ENCODE results near the gene KCNQ2. TPM values are rescaled to one million over a fixed set of nuclear protein-coding genes. Genes with fewer than 3 reads are reported as not detected.
A peak's percentile ranks its signal among the peaks of the same experiment; 100 is the strongest.

The KCNQ2 gene
- total RNA-seq, 2 donors from 2014 or later, result 1.8 to 3.0 TPM

DNA sequence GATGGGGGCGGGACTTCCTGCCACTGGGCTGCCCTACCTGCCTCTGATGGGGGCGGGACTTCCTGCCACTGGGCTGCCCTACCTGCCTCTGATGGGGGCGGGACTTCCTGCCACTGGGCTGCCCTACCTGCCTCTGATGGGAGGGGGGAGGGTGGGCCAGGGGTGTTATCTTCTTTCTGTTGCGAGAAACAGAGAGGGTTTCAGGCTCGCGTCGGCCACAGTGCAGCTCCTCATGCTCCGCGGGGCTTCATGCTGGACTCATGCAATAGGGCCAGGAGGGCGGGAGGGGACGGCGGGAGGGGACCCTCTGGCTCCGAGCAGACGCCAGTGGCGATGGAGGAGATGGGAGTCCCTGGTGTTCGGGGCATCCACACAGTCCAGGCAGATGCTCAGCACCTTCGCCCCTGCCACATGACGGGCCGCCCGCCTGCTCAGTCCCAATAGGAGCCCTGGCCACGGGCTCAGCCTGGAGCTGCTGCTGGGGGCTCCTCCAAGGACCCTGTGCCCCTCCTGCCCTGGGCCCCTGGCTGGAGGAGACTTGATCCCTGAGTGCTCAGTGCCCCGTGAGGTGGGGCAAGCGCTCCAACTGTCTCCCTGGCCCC lies 62.5 kb downstream of the KCNQ2 start:
- H3K4me1 ChIP-seq, result no peaks in the 10 kb centered on the region
- TF ChIP-seq POLR2A (IDR thresholded peaks at IDR 0.05), result no peak
- TF ChIP-seq, protein P1, sequence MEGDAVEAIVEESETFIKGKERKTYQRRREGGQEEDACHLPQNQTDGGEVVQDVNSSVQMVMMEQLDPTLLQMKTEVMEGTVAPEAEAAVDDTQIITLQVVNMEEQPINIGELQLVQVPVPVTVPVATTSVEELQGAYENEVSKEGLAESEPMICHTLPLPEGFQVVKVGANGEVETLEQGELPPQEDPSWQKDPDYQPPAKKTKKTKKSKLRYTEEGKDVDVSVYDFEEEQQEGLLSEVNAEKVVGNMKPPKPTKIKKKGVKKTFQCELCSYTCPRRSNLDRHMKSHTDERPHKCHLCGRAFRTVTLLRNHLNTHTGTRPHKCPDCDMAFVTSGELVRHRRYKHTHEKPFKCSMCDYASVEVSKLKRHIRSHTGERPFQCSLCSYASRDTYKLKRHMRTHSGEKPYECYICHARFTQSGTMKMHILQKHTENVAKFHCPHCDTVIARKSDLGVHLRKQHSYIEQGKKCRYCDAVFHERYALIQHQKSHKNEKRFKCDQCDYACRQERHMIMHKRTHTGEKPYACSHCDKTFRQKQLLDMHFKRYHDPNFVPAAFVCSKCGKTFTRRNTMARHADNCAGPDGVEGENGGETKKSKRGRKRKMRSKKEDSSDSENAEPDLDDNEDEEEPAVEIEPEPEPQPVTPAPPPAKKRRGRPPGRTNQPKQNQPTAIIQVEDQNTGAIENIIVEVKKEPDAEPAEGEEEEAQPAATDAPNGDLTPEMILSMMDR (IDR thresholded peaks at IDR 0.05), result no peak
- no peak overlapping the region for H3K27ac ChIP-seq
- H3K9me3 ChIP-seq, result no peaks in the 10 kb centered on the region
- DNase-seq (no peak), ATAC-seq (no peak)
- peaks cover 0 to 4% of the 10 kb centered on the region in 2 donors for H3K27me3 ChIP-seq
- no peaks in the 10 kb centered on the region for H3K36me3 ChIP-seq (replicated peaks in 1 of 2; ENCODE audit: insufficient read depth in 1 of 2, low read depth in 2 of 2)
- intact Hi-C loops (cut with DNase I), result no loop called here
- H3K4me3 ChIP-seq, result no peak overlapping the region
- WGBS, 2 donors, result 51 to 63% methylated on average over 13 to 20 of the region's 23 CpGs

DNA sequence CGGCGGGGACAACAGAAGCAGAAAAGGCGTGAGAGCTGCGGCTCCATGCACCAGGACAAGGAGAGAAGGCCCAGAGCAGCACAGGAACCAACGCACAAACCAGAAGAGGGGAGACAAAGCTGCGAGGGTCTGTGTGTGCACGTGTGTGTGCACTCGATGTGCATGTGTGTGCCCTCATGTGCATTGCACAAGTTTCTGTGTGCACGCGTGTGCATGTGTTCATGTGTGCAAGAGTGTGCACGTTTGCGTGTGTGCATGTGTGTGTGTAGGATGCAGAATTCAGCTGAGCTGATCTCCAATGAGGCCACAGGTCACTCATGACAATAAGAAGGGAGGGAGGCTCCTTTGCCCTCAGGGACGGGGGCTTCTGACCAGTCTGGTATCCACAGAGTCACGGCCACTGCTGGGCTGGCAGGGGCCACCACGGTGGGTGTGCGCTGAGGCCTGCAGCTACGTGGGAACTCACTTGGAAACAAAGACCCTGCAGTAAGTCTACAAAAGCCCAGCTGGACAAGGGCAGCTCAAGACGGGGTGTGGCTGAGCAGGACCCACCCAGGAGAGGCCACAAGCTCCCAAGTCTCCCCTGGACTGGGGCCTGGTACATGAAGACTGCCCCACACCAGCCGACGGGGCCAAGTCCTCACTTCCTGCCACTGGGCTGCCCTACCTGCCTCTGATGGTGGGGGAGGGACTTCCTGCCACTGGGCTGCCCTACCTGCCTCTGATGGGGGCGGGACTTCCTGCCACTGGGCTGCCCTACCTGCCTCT lies 63.2 kb downstream of the KCNQ2 start:
- Histone ChIP-seq H3K27me3 (peaks cover 0 to 4% of the 10 kb centered on the region in 2 donors), H3K27ac (no peak overlapping the region), H3K36me3 (replicated peaks in 1 of 2; ENCODE audit: insufficient read depth in 1 of 2, low read depth in 2 of 2) (no peaks in the 10 kb centered on the region), H3K4me1 (no peaks in the 10 kb centered on the region), H3K4me3 (no peak overlapping the region), H3K9me3 (no peaks in the 10 kb centered on the region)
- peak in 1 of 4 donors; percentile 39 for DNase-seq
- 83 to 91% methylated on average over 14 to 21 of the region's 21 CpGs for WGBS, 2 donors
- intact Hi-C loops (cut with DNase I), result no loop called here
- no peak for TF ChIP-seq POLR2A (IDR thresholded peaks at IDR 0.05)
- TF ChIP-seq, protein P1 (IDR thresholded peaks at IDR 0.05), result no peak
- ATAC-seq, result no peak

DNA sequence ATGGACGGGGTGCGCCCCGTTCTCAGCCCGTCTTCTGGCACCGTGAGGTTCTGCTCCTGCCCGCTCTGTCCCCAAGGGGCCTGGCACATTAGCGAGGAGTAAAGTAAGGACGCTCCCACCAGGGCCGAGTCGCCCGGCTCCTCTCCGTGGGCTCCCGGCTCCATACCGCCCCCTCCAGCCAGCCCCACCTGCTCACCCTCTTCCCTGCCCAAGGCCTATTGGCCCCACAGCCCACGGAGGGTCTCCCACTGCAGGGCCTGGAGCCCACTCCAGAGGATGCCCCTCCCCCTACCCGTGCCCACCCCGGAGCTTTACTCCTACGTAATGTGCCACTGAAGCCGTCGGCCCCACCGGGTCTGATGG lies 63.8 kb downstream of the KCNQ2 start:
- Histone ChIP-seq H3K4me1 (no peaks in the 10 kb centered on the region), H3K36me3 (replicated peaks in 1 of 2; ENCODE audit: insufficient read depth in 1 of 2, low read depth in 2 of 2) (no peaks in the 10 kb centered on the region), H3K9me3 (no peaks in the 10 kb centered on the region), H3K27ac (no peak overlapping the region), H3K27me3 (no peaks in the 10 kb centered on the region), H3K4me3 (no peak overlapping the region)
- DNase-seq (no peak), ATAC-seq (no peak)
- 83 to 91% methylated on average over 18 to 19 of the region's 21 CpGs for WGBS, 2 donors
- TF ChIP-seq, protein P1 (IDR thresholded peaks at IDR 0.05), result no peak
- TF ChIP-seq POLR2A (IDR thresholded peaks at IDR 0.05), result no peak
- intact Hi-C loops (cut with DNase I), result no loop called here

DNA sequence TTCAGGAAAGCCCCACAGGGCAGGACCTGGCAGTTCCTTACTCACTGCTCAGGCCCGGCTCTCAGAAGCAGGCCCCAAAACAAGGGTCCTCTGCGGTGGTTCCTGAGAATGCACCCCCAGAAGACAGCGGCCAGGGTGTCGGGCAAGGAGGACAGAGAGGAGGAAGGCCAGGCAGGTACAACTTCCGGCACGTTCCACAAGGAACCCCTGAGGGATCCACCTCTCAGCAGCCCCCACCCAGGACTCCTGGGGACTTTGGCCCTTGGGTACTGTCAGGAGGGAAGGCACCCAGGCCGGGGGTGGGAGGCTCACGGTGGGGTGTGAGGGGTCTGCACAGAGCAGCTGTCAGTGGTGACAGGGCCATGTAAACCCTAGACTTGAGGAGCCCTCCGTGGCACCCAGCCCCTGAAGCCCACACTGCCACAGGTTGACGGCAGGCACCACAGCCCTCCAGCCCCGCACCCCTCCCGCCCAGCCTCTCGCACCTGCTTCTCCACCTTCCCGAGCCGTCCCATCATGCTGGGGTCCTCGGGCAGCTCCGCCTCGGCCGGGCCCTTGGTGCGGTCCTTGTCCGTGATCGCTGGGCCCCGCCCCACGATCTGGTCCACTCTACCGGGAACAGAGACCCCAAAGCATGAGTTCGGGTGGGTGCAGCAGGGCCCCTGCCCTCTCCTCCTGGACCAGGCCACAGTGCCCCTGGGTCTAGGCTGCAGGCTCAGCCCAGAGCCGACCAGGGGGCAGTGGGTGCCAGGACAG lies 64.3 kb downstream of the KCNQ2 start:
- Histone ChIP-seq H3K36me3 (replicated peaks in 1 of 2; ENCODE audit: insufficient read depth in 1 of 2, low read depth in 2 of 2) (no peaks in the 10 kb centered on the region), H3K4me1 (no peaks in the 10 kb centered on the region), H3K9me3 (no peaks in the 10 kb centered on the region), H3K27ac (no peak overlapping the region), H3K27me3 (no peaks in the 10 kb centered on the region), H3K4me3 (no peak overlapping the region)
- intact Hi-C loops (cut with DNase I), result no loop called here
- WGBS, 2 donors, result 82 to 86% methylated on average over 16 to 26 of the region's 27 CpGs
- TF ChIP-seq POLR2A (IDR thresholded peaks at IDR 0.05), result no peak
- no peak for DNase-seq
- ATAC-seq, result no peak

DNA sequence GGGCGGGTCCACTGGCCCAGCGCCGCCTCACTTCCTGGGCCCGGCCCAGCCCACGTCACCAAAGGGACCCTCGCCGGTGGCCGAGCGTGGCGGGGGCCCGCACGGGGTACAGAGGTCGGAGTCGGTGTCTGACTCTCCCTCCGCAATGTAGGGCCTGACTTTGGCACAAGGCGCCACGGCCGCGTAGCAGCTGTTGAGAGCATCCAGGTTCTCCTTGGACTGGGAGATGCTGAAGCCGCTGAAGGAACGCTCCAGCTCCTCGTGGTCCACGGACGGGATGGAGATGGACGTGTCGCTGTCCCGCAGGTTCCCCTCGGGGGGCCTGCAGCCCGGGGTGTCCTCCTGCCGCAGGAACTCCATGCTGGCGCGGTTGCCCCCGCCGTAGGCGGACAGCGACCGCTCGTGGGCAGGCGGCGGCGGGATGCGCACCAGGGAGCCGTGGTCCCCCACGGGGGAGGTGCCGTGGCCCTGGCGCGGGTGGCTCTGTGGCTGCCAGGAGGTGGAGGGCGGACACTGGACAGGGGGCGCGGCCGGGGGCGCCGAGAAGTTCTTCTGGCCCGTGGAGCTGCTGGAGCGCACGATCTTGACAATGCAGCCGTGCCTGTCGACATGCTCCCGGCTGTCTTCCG lies 65.7 kb downstream of the KCNQ2 start:
- Histone ChIP-seq H3K27ac (no peak overlapping the region), H3K36me3 (replicated peaks in 1 of 2; ENCODE audit: insufficient read depth in 1 of 2, low read depth in 2 of 2) (no peaks in the 10 kb centered on the region), H3K27me3 (no peaks in the 10 kb centered on the region), H3K9me3 (no peaks in the 10 kb centered on the region), H3K4me1 (no peaks in the 10 kb centered on the region), H3K4me3 (no peak overlapping the region)
- ATAC-seq (no peak), DNase-seq (no peak)
- intact Hi-C loops (cut with DNase I), result no loop called here
- TF ChIP-seq, protein P1 (IDR thresholded peaks at IDR 0.05), result no peak
- TF ChIP-seq POLR2A (IDR thresholded peaks at IDR 0.05), result no peak
- 85 to 88% methylated on average over 32 to 57 of the region's 60 CpGs for WGBS, 2 donors
